ENCODE results near the gene MUC12.
"Not testable (repeated sequence)": the region's sequence is repeated elsewhere in the genome, so short reads cannot be mapped to it uniquely, and the experiment has no call there.

DNA sequence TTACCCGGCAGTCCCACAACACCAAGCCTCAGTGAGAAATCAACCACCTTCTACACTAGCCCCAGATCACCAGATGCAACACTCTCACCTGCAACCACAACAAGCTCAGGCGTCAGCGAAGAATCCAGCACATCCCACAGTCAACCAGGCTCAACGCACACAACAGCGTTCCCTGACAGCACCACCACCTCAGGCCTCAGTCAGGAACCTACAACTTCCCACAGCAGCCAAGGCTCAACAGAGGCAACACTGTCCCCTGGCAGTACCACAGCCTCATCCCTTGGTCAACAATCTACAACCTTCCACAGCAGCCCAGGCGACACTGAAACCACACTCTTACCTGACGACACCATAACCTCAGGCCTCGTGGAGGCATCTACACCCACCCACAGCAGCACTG is 33.0 kb downstream of the MUC12 start:
- TF ChIP-seq, protein P1, sequence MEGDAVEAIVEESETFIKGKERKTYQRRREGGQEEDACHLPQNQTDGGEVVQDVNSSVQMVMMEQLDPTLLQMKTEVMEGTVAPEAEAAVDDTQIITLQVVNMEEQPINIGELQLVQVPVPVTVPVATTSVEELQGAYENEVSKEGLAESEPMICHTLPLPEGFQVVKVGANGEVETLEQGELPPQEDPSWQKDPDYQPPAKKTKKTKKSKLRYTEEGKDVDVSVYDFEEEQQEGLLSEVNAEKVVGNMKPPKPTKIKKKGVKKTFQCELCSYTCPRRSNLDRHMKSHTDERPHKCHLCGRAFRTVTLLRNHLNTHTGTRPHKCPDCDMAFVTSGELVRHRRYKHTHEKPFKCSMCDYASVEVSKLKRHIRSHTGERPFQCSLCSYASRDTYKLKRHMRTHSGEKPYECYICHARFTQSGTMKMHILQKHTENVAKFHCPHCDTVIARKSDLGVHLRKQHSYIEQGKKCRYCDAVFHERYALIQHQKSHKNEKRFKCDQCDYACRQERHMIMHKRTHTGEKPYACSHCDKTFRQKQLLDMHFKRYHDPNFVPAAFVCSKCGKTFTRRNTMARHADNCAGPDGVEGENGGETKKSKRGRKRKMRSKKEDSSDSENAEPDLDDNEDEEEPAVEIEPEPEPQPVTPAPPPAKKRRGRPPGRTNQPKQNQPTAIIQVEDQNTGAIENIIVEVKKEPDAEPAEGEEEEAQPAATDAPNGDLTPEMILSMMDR (IDR thresholded peaks at IDR 0.05; ENCODE audit: insufficient read depth, low read depth, low read length), result not testable (repeated sequence)
- TF ChIP-seq EZH2 (IDR thresholded peaks at IDR 0.05; ENCODE audit: insufficient read depth, low read length), result not testable (repeated sequence)

Data from astrocyte (in vitro differentiated cells and primary cell).